ENCODE data around the gene SNRNP25.

Gene SNRNP25

DNA sequence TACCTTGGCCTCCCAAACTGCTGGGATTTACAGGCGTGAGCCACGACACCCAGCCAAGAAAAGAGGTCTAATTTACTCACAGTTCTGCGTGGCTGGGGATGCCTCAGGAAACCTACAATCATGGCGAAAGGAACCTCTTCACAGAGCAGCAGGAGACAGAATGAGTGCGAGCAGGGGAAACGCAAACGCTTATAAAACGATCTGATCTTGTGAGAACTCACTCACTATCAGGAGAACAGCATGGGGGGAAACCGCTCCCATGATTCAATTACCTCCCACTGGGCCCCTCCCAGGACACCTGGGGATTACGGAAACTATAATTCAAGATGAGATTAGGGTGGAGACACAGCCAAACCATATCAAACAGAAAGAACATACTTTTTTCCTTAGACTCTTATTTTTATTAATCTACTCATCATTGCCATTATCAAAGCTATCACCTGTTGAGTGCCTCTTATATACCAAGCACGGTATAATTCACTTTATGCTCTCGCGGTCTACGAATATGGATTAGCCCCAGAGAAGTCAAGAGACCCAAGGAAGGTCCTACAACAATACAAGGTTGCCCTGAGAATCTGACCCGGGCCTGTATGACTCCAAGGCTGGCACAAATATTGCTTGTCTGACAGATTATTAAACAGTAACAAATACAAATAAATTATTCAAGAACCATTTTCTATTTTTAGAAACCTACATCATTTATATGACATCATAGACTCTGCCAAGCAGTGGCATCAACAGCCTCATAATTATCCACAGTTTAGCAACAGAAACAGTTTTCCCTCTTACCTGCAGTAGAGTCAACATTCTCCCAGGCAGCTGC is 2.6 kb upstream of the SNRNP25 start:
- no peak for DNase-seq (ENCODE audit: low spot score)
- TF ChIP-seq, protein P1, sequence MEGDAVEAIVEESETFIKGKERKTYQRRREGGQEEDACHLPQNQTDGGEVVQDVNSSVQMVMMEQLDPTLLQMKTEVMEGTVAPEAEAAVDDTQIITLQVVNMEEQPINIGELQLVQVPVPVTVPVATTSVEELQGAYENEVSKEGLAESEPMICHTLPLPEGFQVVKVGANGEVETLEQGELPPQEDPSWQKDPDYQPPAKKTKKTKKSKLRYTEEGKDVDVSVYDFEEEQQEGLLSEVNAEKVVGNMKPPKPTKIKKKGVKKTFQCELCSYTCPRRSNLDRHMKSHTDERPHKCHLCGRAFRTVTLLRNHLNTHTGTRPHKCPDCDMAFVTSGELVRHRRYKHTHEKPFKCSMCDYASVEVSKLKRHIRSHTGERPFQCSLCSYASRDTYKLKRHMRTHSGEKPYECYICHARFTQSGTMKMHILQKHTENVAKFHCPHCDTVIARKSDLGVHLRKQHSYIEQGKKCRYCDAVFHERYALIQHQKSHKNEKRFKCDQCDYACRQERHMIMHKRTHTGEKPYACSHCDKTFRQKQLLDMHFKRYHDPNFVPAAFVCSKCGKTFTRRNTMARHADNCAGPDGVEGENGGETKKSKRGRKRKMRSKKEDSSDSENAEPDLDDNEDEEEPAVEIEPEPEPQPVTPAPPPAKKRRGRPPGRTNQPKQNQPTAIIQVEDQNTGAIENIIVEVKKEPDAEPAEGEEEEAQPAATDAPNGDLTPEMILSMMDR (IDR thresholded peaks at IDR 0.05; ENCODE audit: extremely low read depth, missing control alignments) = no peak

DNA sequence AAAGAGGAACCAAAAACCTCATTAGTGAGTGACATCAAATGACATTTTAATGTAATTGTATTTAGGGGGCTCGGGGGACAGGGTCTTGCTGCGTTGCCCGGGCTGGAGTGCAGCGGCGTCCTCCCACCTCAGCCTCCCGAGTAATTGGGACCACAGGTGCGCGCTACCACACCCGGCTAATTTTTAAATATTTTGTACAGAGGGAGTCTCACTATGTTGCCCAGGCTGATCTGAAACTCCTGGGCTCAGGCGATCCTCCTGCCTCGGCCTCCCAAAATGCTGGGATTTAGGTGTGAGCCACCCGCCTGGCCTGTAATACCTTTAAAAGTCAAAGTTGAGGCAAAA is 581 bp downstream of the SNRNP25 start:
- DNase-seq (ENCODE audit: low spot score) = no peak
- TF ChIP-seq, protein P1 (IDR thresholded peaks at IDR 0.05; ENCODE audit: extremely low read depth, missing control alignments) = no peak

DNA sequence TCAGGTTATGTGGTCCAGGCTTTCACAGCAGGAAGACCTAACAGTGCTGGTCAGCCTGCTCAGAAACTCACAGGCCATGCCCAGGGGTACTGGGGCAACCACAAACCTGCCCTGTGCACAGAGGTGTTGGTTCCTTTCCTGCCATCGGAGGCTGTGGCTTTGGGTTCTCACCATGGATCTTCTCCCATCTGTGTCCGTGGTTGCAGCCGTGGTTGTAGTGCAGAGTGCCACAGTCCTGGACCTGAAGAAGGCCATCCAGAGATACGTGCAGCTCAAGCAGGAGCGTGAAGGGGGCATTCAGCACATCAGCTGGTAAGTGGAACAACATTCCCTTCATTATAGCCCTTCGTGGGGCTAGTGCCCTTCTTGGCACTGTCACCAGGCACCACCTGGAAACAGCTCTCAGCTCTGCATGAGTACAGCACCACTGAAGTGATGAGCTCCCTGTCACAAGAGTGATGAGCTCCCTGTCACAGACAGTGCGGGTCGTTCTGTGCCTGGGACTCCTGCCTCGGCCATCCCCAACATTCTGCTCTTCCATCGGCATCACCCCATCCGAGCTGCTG is 2.0 kb downstream of the SNRNP25 start:
- TF ChIP-seq, protein P1 (IDR thresholded peaks at IDR 0.05; ENCODE audit: extremely low read depth, missing control alignments) = no peak
- DNase-seq (ENCODE audit: low spot score) = no peak

DNA sequence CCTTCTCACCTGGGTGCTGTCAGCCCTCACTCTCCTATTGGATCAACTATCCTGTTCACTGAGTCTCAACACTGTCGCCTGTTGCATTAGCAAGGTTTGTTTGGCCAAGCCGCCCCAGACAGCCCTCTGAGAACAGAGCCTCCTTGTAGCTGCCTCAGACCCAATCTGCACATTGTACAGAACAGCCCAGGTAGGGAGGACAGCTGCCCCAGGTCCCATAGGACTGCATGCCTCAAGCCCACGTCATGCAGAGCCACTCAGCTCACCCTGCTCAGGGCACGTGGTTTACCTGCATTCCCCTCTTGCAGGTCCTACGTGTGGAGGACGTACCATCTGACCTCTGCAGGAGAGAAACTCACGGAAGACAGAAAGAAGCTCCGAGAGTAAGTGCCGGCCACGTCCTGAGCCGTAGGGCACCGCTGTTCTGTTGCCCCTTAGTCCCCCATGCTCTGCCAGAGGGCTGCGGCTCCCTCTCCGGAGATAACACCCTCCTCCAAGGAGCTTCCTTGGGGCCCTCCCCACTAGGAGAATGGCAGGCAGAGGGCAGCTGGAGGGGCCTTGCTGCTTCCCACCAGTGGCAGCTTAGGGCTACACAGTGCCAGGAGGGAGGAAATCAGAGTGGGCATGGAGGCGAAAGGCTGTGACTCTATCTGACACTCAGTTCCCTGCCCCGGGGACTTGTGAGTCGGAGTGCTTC is 2.8 kb downstream of the SNRNP25 start:
- no peak for DNase-seq (ENCODE audit: low spot score)
- TF ChIP-seq, protein P1 (IDR thresholded peaks at IDR 0.05; ENCODE audit: extremely low read depth, missing control alignments) = no peak

DNA sequence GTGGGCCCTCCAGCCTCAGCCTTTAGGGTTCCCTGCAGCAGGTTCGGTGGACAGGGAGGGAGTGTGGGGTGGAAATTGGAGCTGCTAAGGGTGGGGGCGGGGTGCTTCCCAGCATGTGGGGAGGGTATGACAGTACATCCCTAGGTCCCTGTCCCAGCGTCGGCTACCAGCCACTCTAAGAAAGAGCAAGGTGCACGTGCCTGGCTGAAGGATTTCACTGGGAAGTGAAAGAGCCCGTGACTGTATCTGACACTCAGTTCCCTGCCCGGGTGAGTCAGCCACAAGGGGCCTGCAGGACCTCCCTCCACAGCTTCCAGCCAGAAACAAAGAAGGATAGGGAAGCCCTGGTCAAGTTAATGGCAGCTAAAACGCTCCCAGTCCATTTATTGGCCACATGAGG is 4.1 kb downstream of the SNRNP25 start:
- no peak for DNase-seq (ENCODE audit: low spot score)
- TF ChIP-seq, protein P1 (IDR thresholded peaks at IDR 0.05; ENCODE audit: extremely low read depth, missing control alignments) = no peak

DNA sequence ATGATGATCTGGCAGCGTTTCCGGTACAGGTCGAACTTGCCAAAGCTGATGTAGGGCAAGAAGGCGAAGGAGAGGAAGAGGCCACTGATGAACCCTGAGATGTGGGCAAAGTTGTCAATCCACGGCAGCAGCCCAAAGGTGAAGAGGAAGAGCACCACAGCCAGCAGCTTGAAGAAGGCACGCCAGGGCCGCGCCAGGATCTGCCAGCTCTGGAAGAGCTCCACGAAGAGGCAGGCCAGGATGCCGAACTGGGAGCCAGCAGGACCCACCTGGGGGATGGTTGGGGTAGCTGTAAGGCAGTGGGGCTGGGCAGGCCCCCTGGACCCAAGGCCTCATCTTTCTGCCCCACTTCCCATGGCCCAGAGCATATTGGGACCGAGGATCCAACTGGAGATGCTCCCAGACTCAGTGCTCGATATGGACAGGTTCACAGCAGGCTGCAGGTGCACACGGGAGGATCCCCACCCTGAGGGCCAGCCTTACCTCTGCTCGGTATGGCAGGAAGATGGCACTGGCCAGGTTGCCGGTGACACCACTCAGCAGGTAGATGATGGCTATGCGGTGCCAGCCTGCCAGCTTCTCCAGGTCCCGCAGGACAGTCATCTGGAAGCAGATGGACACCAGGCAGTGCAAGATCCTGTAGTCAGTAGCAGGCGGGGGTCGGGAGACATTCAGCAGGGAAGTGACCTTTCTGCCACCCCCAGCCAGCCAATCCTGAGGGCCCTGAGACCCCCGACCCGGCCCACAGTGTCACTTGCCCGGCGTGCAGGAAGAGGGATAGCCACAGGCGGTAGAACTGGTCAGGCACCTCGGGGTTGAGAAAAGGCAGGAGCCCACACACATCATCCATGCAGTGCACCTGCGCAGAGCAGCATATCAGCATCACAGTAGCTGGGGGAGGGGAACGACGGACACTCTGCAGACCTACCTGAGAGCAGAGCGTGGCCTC is 5.1 kb downstream of the SNRNP25 start:
- DNase-seq (ENCODE audit: low spot score) = no peak
- TF ChIP-seq, protein P1 (IDR thresholded peaks at IDR 0.05; ENCODE audit: extremely low read depth, missing control alignments) = no peak
